Loucy (cell line): ENCODE data around the gene YAP1.

ENCODE experiments used
- H2AFZ ChIP-seq: fragments of 200-600 bp; sonication (generic); 2 replicates; pipeline ENCODE4 v1.6.0; 2016; ENCODE audit warnings: antibody characterized with exemption, mild to moderate bottlenecking, low read length, moderate library complexity
- H3F3A ChIP-seq: fragments of 200-600 bp; 2 replicates; pipeline ENCODE4 v1.6.0; 2016; ENCODE audit warnings: antibody characterized with exemption, low read depth, mild to moderate bottlenecking
- H3K27me3 ChIP-seq: fragments of 200-600 bp; sonication (generic); 2 replicates; pipeline ENCODE4 v1.6.1; 2014; ENCODE audit warnings: low read length, mild to moderate bottlenecking; ENCODE audit not compliant: insufficient read depth, poor library complexity, severe bottlenecking
- H3K36me3 ChIP-seq: fragments of 200-600 bp; sonication (generic); 2 replicates; pipeline ENCODE4 v1.6.1; 2016; ENCODE audit warnings: low read length; ENCODE audit not compliant: insufficient read depth
- H3K4me1 ChIP-seq: fragments of 200-600 bp; sonication (generic); 2 replicates; pipeline ENCODE4 v1.5.1; 2014; ENCODE audit warnings: low read length, mild to moderate bottlenecking; ENCODE audit not compliant: insufficient read depth, poor library complexity, severe bottlenecking
- H3K4me2 ChIP-seq: fragments of 200-600 bp; sonication (generic); 2 replicates; pipeline ENCODE4 v1.6.0; 2014; ENCODE audit warnings: antibody characterized with exemption, low read length, low read depth, mild to moderate bottlenecking; ENCODE audit not compliant: poor library complexity, severe bottlenecking
- H3K4me3 ChIP-seq: fragments of 200-600 bp; sonication (generic); 2 replicates; pipeline ENCODE4 v1.5.1; 2014; ENCODE audit warnings: low read length, mild to moderate bottlenecking, mixed read lengths; ENCODE audit not compliant: poor library complexity, severe bottlenecking
- H3K79me2 ChIP-seq: fragments of 200-600 bp; sonication (generic); 2 replicates; pipeline ENCODE4 v1.6.1; 2014; ENCODE audit warnings: low read length; ENCODE audit not compliant: insufficient read depth
- H3K9ac ChIP-seq: fragments of 200-600 bp; sonication (generic); 2 replicates; pipeline ENCODE4 v1.6.0; 2014; ENCODE audit warnings: mild to moderate bottlenecking, low read depth, low read length, moderate library complexity; ENCODE audit not compliant: poor library complexity, severe bottlenecking
- H3K9me2 ChIP-seq: fragments of 200-600 bp; sonication (generic); replicated peaks from 2 replicates; pipeline ENCODE4 v1.6.1; 2016; ENCODE audit warnings: low read depth, low read length, mixed read lengths
- H3K9me3 ChIP-seq: fragments of 200-600 bp; sonication (generic); 2 replicates; pipeline ENCODE4 v1.6.1; 2014; ENCODE audit warnings: mild to moderate bottlenecking, antibody characterized with exemption, low read length, low read depth; ENCODE audit not compliant: insufficient read depth
- H4K20me1 ChIP-seq: fragments of 200-600 bp; sonication (generic); 2 replicates; pipeline ENCODE4 v1.6.0; 2014; ENCODE audit warnings: antibody characterized with exemption, low read length, mild to moderate bottlenecking; ENCODE audit not compliant: insufficient read depth, poor library complexity, severe bottlenecking
- CTCF ChIP-seq: fragments of 200-600 bp; sonication (generic); conservative IDR thresholded peaks from 2 replicates; pipeline ENCODE4 v1.5.1; 2014; ENCODE audit warnings: mild to moderate bottlenecking, antibody characterized with exemption, low read length
- EZH2phosphoT487 ChIP-seq: fragments of 200-600 bp; IDR thresholded peaks from 2 replicates; pipeline ENCODE4 v1.6.1; 2018; ENCODE audit warnings: antibody characterized with exemption, mild to moderate bottlenecking, moderate library complexity, borderline replicate concordance

Gene YAP1

DNA sequence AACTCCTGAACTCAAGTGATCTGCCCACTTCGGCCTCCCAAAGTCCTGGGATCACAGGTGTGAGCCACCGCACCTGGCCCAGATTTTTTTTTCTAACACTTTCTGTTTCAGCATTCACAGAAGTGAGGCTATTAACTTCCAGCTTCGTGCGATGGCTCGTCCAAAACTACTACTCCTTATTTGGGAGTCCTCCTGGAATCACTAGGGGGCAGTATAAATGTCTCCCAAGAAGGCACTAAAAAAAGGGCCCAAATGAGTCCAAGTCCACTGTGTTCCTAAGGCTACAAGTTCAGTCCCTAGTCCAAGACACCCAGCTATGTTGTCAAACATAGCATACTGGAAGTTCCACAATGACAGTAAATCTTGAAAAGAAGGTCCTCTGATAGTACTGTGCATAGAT is 143.8 kb downstream of the YAP1 start:
- Histone ChIP-seq H3K9me2 (no peaks in the 10 kb centered on the region), H3K4me2 (no peak overlapping the region), H3K4me3 (no peak overlapping the region), H3K79me2 (no peaks in the 10 kb centered on the region), H3K27me3 (no peaks in the 10 kb centered on the region), H3K36me3 (no peaks in the 10 kb centered on the region), H3K4me1 (no peaks in the 10 kb centered on the region), H2AFZ (no peak overlapping the region), H4K20me1 (no peaks in the 10 kb centered on the region), H3F3A (no peaks in the 10 kb centered on the region), H3K9me3 (no peaks in the 10 kb centered on the region), H3K9ac (no peak overlapping the region)
- TF ChIP-seq CTCF: peak; percentile 67
- TF ChIP-seq EZH2phosphoT487: no peak

GRCh38 chr11:102256251-102256650 is 146.0 kb downstream of the YAP1 start:
- H3K4me3 ChIP-seq: no peak overlapping the region
- no peak overlapping the region for H3K4me2 ChIP-seq
- H4K20me1 ChIP-seq: no peaks in the 10 kb centered on the region
- no peaks in the 10 kb centered on the region for H3K4me1 ChIP-seq
- H2AFZ ChIP-seq: no peak overlapping the region
- no peak for TF ChIP-seq CTCF
- TF ChIP-seq EZH2phosphoT487: no peak
- no peaks in the 10 kb centered on the region for H3K9me2 ChIP-seq
- H3K27me3 ChIP-seq: no peaks in the 10 kb centered on the region
- no peak overlapping the region for H3K9ac ChIP-seq
- no peaks in the 10 kb centered on the region for H3F3A ChIP-seq
- H3K79me2 ChIP-seq: no peaks in the 10 kb centered on the region
- no peaks in the 10 kb centered on the region for H3K36me3 ChIP-seq
- no peaks in the 10 kb centered on the region for H3K9me3 ChIP-seq

DNA sequence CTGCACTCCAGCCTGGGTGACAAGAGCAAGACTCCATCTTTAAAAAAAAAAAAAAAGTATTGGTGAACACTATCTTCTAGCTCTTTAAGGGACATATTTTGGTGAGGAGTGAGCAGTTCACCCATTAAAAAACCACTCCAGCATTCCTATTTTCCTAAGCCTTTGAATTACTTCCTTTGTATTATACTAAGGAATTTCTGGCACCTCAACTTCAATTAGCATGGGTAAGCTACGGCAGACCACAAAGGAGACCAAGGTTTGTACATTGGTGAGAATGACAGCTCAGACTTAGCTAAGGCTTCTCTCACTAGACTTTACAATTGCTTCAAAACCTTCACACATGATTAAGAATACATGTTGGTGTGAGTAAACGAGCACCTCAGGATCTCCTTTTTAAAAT is 150.0 kb downstream of the YAP1 start:
- Histone ChIP-seq H3K4me2 (no peak overlapping the region), H3K79me2 (no peaks in the 10 kb centered on the region), H3K9ac (no peak overlapping the region), H4K20me1 (no peaks in the 10 kb centered on the region), H2AFZ (no peak overlapping the region), H3K9me3 (no peaks in the 10 kb centered on the region), H3K36me3 (no peaks in the 10 kb centered on the region), H3K9me2 (no peaks in the 10 kb centered on the region), H3F3A (no peaks in the 10 kb centered on the region), H3K4me3 (no peak overlapping the region), H3K4me1 (no peaks in the 10 kb centered on the region), H3K27me3 (no peaks in the 10 kb centered on the region)
- TF ChIP-seq EZH2phosphoT487 (no peak), CTCF (no peak)
